Posterior vena cava (tissue), 2 donors: Measurements from ENCODE around the gene PCSK6. TPM values are rescaled to one million over a fixed set of nuclear protein-coding genes. Genes with fewer than 3 reads are reported as not detected.
A peak's percentile ranks its signal among the peaks of the same experiment; 100 is the strongest.
"Not testable (repeated sequence)": the region's sequence is repeated elsewhere in the genome, so short reads cannot be mapped to it uniquely, and the experiment has no call there.

Experiments used
- DNase-seq: peaks from one replicate; pipeline ENCODE4 v3.0.0-alpha.2; 2020; ENCODE audit warnings: low spot score
- intact Hi-C, 2 donors: fragments of 100-400 bp; cut with DNase I; formaldehyde crosslinking; loops; one replicate each; pipeline versions ENCODE4 v1.14.1 to v1.14.2; 2022 to 2023
- total RNA-seq, 2 donors: library from RNA; stranded (reverse); fragmentation: NEBNext Ultra II Directional; extraction: Animal tissue kit (Norgen Biotek cat#: 25700); gene quantifications; one replicate each; pipeline ENCODE4 v1.2.1, GENCODE V29; 2021
- donor health status: DM: yes; HTN: yes; CAD: no.
- donor health status: DM: yes; HTN: yes; CAD: no.

The PCSK6 gene
- total RNA-seq, 2 donors from 2014 or later: 9.2 to 9.8 TPM

- intact Hi-C loops: loop anchor here in 1 of 2 donors (5.0 kb wide), 1 partner anchor 1461 kb away; no protein-coding TSS in a partner anchor
- DNase-seq: no peak
Measured at GRCh38 chr15:101428758-101429157, 60.7 kb downstream of the PCSK6 start.

- DNase-seq: no peak
- intact Hi-C loops: loop anchor here in 1 of 2 donors (5.0 kb wide), 1 partner anchor 1461 kb away; no protein-coding TSS in a partner anchor
Measured at GRCh38 chr15:101427606-101428487, 61.7 kb downstream of the PCSK6 start.

GRCh38 chr15:101426761-101427333 is 62.7 kb downstream of the PCSK6 start:
- intact Hi-C loops: loop anchor here in 1 of 2 donors (5.0 kb wide), 1 partner anchor 1460 kb away; no protein-coding TSS in a partner anchor
- DNase-seq: no peak

GRCh38 chr15:101425787-101426365 is 63.6 kb downstream of the PCSK6 start:
- intact Hi-C loops: loop anchor here in 1 of 2 donors (5.0 kb wide), 1 partner anchor 1459 kb away; no protein-coding TSS in a partner anchor

GRCh38 chr15:101424984-101425383 is 64.5 kb downstream of the PCSK6 start:
- no peak for DNase-seq
- intact Hi-C loops: loop anchor here in 1 of 2 donors (5.0 kb wide), 1 partner anchor 1458 kb away; no protein-coding TSS in a partner anchor

More at GRCh38 chr15:101425787-101426365, 63.6 kb downstream of the PCSK6 start:
- no peak for DNase-seq

- intact Hi-C loops: no loop called here
- no peak for DNase-seq
Measured at GRCh38 chr15:101420232-101420631, 69.3 kb downstream of the PCSK6 start.

GRCh38 chr15:101416475-101416874 is 73.0 kb downstream of the PCSK6 start:
- intact Hi-C loops, DNase-seq: not testable (repeated sequence)

- intact Hi-C loops: no loop called here
- DNase-seq: no peak
Measured at GRCh38 chr15:101413239-101413638, 76.3 kb downstream of the PCSK6 start.

GRCh38 chr15:101411581-101411980 is 77.9 kb downstream of the PCSK6 start:
- no peak for DNase-seq
- intact Hi-C loops: no loop called here

- DNase-seq: no peak
- intact Hi-C loops: no loop called here
Measured at GRCh38 chr15:101411085-101411484, 78.4 kb downstream of the PCSK6 start.

GRCh38 chr15:101410612-101411011 is 78.9 kb downstream of the PCSK6 start:
- intact Hi-C loops: no loop called here
- DNase-seq: no peak

GRCh38 chr15:101409621-101410020 is 79.9 kb downstream of the PCSK6 start:
- intact Hi-C loops: no loop called here
- DNase-seq: no peak

GRCh38 chr15:101407966-101408775 is 81.3 kb downstream of the PCSK6 start:
- intact Hi-C loops: no loop called here
- DNase-seq: no peak

GRCh38 chr15:101407439-101407838 is 82.1 kb downstream of the PCSK6 start:
- intact Hi-C loops: no loop called here

GRCh38 chr15:101406526-101407195 is 82.8 kb downstream of the PCSK6 start:
- DNase-seq: no peak
- intact Hi-C loops: no loop called here

More at GRCh38 chr15:101407439-101407838, 82.1 kb downstream of the PCSK6 start:
- no peak for DNase-seq

GRCh38 chr15:101406036-101406435 is 83.5 kb downstream of the PCSK6 start:
- intact Hi-C loops: no loop called here
- DNase-seq: no peak

- intact Hi-C loops: no loop called here
- DNase-seq: peak; percentile 36
Measured at GRCh38 chr15:101404245-101404644, 85.3 kb downstream of the PCSK6 start.

- DNase-seq, intact Hi-C loops: not testable (repeated sequence)
Measured at GRCh38 chr15:101402883-101403282, 86.6 kb downstream of the PCSK6 start.
